Measurements from ENCODE around the gene KLKB1. TPM values are rescaled to one million over a fixed set of nuclear protein-coding genes. Genes with fewer than 3 reads are reported as not detected.

Gene KLKB1
- not detected in 2 replicates for total RNA-seq

GRCh38 chr4:186227221-186227620 is at the start of gene KLKB1:
KLKB1 (plus strand) TSS chr4:186227507; CDS start chr4:186228196, 689 bp downstream.

GRCh38 chr4:186191200-186192065 is 35.9 kb upstream of the KLKB1 start, which contains the start of gene CYP4V2:
CYP4V2 (plus strand) TSS chr4:186191567; CDS start chr4:186191824, 257 bp downstream.

GRCh38 chr4:186265683-186266652 is 38.7 kb downstream of the KLKB1 start, which contains the start of gene F11:
F11 (plus strand) TSS chr4:186266189; CDS start chr4:186267137, 948 bp downstream.

Other genes with a start within 250 kb of the KLKB1 start
- 0.84 and 1.6 TPM in 2 replicates for gene TLR3, start 158.4 kb upstream of the KLKB1 start, total RNA-seq
- gene FAM149A, start 122.8 kb upstream of the KLKB1 start, total RNA-seq = 0.08 TPM in 1 of 2 replicates, not detected in the other
- 5.5 and 8.5 TPM in 2 replicates for gene CYP4V2, start 35.9 kb upstream of the KLKB1 start, total RNA-seq
- not detected in 2 replicates for gene F11, start 38.7 kb downstream of the KLKB1 start, total RNA-seq